BE2C (cell line): Measurements from ENCODE around the gene SRGAP3.

Experiments
- DNase-seq: peaks from one replicate; pipeline ENCODE4 v3.0.0-alpha.2; 2020
- H3K27me3 ChIP-seq: fragments of 250-450 bp; sonication (Bioruptor Pico); 2 replicates; pipeline ENCODE4 v1.5.1; 2020; ENCODE audit warnings: mild to moderate bottlenecking
- H3K36me3 ChIP-seq: fragments of 250-450 bp; sonication (Bioruptor Pico); 2 replicates; pipeline ENCODE4 v1.5.1; 2020; ENCODE audit warnings: mild to moderate bottlenecking
- H3K4me1 ChIP-seq: fragments of 250-450 bp; sonication (Bioruptor Pico); 2 replicates; pipeline ENCODE4 v1.5.1; 2020
- H3K4me3 ChIP-seq: 2 replicates; pipeline ENCODE4 v1.5.1; 2011; ENCODE audit warnings: low read depth, low read length
- H3K9me3 ChIP-seq: fragments of 250-450 bp; sonication (Bioruptor Pico); 2 replicates; pipeline ENCODE4 v1.5.1; 2020
- CTCF ChIP-seq: IDR thresholded peaks from 2 replicates; pipeline ENCODE4 v1.5.1; 2012; ENCODE audit warnings: mild to moderate bottlenecking, low read depth, low read length

The SRGAP3 gene

GRCh38 chr3:8987645-8988383, 261.6 kb downstream of the SRGAP3 start:
- DNase-seq, result peak; percentile 55
- Histone ChIP-seq H3K4me1 (no peaks in the 10 kb centered on the region), H3K36me3 (no peaks in the 10 kb centered on the region), H3K27me3 (no peaks in the 10 kb centered on the region), H3K9me3 (no peaks in the 10 kb centered on the region), H3K4me3 (no peak overlapping the region)
- TF ChIP-seq CTCF, result peak; percentile 68

DNA sequence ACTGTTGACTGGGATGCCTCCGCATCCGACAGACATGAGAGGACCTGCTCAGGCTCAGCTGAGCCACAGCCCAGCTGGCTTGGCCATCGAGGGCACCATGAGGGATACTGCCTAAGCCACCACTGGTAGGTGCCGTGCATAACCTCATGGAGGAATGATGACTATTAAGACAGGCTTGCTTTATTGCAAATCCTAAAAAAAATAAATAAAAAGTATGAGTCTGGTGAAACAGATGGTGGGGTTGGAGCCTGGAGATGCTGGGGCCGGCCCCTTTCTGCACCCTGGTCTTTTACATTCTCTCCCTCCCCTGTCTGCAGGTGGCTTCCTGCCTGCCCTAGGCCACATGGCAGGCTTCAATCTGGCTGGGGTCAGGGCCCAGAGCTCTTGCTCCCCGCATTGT, 262.2 kb downstream of the SRGAP3 start:
- no peaks in the 10 kb centered on the region for H3K4me1 ChIP-seq
- no peak for DNase-seq
- H3K9me3 ChIP-seq, result no peaks in the 10 kb centered on the region
- H3K36me3 ChIP-seq, result no peaks in the 10 kb centered on the region
- no peaks in the 10 kb centered on the region for H3K27me3 ChIP-seq
- TF ChIP-seq CTCF, result no peak
- no peak overlapping the region for H3K4me3 ChIP-seq

DNA sequence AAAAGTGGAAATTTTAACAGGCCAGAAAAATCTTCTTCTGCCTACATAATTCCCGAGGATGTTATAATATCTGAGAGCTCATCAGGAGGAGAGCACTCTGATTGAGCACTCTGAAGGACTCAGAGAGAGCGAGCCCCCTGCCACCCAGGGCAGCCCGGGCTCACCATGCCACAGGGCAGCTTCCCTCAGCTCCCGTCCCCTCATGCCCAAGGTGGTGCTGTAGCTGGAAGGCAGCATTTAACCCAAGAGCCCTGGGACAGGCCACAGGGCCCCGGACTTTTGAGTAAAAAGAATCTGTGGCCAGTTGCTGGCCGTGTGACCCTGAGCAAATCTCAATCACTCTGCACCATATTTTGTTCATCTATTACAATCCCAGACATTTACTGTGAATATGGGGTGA, 262.7 kb downstream of the SRGAP3 start:
- no peak overlapping the region for H3K4me3 ChIP-seq
- no peaks in the 10 kb centered on the region for H3K9me3 ChIP-seq
- H3K27me3 ChIP-seq, result no peaks in the 10 kb centered on the region
- DNase-seq, result no peak
- TF ChIP-seq CTCF, result no peak
- no peaks in the 10 kb centered on the region for H3K36me3 ChIP-seq
- no peaks in the 10 kb centered on the region for H3K4me1 ChIP-seq

DNA sequence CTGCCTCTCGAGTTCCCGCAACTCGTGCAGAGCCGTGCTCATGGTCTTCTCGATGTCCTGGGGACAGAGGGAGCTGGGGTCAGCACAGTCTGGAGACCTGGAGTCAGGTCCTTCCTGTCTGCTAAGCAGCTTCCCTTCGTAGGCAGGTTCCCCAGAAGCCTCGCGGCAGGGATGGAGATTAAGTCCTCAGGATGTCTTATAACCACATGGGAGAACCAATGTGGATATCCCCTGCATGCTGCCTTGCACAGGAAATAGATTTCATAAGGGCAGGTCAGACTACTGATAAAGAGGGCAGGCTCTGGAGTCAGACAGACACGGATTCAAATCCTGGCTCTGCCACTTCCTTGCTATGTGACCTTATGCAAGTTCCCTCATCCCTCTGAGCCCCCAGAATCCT, 263.6 kb downstream of the SRGAP3 start:
- no peak for DNase-seq
- no peak for TF ChIP-seq CTCF
- H3K27me3 ChIP-seq, result no peaks in the 10 kb centered on the region

GRCh38 chr3:8985411-8985831, 264.0 kb downstream of the SRGAP3 start:
- no peaks in the 10 kb centered on the region for H3K4me1 ChIP-seq
- no peaks in the 10 kb centered on the region for H3K27me3 ChIP-seq
- no peak for DNase-seq
- H3K4me3 ChIP-seq, result no peak overlapping the region
- H3K9me3 ChIP-seq, result no peaks in the 10 kb centered on the region
- TF ChIP-seq CTCF, result no peak
- H3K36me3 ChIP-seq, result no peaks in the 10 kb centered on the region

More for the DNA sequence above, 263.6 kb downstream of the SRGAP3 start:
- H3K9me3 ChIP-seq, result no peaks in the 10 kb centered on the region
- no peaks in the 10 kb centered on the region for H3K4me1 ChIP-seq
- H3K36me3 ChIP-seq, result no peaks in the 10 kb centered on the region
- H3K4me3 ChIP-seq, result no peak overlapping the region

DNA sequence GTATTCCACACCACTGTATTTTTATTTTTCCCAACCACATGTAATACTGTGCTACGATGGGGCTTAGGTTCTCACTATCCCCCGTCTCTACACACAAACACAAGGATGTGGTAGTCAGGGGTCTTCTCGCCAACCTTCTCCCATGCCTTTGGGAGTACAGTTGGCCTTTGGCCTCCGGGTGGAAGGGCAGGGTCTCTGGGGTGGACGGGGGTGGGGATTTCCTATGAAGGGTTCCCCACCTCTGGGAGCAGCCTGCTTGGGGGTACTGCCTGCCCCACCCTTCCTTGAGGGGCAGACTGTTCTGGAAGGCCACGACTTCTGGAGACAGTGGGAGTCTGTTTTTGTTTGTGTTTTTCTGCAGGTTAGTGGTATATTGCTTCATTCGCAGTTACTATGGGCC, 264.9 kb downstream of the SRGAP3 start:
- no peaks in the 10 kb centered on the region for H3K27me3 ChIP-seq
- no peak for TF ChIP-seq CTCF
- H3K4me3 ChIP-seq, result no peak overlapping the region
- H3K36me3 ChIP-seq, result no peaks in the 10 kb centered on the region
- H3K4me1 ChIP-seq, result no peaks in the 10 kb centered on the region
- H3K9me3 ChIP-seq, result no peaks in the 10 kb centered on the region
- DNase-seq, result no peak
